NK-92 (cell line): ENCODE data around the gene HEYL.

Source experiments
- DNase-seq: peaks from one replicate; lab custom pipeline; 2025; ENCODE audit not compliant: unreplicated experiment; lab: John Stamatoyannopoulos, UW

HEYL gene

DNA sequence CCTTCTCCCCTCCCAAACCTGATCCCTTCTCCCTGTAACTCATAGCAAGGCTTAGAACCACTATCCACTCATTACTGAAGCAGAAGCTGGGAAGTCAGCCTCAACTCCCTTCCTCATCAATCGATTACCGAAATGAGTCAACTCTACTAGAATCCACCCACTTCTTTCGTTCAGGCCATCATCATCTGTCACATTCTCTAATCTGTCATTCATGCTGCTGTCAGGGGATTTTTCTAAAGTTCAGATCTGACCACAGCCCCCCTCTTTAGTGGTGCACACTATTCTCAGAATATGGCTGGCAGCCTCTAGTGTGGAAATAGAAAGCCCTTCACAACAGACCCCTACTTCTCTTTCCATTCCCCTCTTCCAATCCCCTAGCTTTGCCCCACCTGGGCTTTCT is 27.3 kb upstream of the HEYL start:
- no peak for DNase-seq

DNA sequence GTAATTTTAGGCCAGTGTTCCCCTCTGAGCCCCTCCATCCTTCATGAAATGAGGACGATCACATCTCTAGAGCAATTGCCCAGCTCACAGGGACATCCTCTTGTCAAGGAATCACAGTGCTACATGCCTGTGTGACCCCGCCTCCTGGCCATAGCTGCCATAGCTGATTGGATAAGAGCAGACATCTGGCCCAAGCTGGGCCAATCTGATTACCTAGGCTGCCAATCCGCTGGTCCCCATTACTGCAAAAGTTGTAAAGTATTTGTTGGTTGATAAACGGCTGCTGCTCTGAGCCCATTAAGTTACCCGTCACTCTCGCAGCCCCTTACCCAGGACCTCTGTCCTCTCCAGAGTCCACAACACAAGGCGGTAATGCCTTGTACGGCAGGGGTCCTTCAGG is 24.1 kb upstream of the HEYL start:
- DNase-seq, result no peak

DNA sequence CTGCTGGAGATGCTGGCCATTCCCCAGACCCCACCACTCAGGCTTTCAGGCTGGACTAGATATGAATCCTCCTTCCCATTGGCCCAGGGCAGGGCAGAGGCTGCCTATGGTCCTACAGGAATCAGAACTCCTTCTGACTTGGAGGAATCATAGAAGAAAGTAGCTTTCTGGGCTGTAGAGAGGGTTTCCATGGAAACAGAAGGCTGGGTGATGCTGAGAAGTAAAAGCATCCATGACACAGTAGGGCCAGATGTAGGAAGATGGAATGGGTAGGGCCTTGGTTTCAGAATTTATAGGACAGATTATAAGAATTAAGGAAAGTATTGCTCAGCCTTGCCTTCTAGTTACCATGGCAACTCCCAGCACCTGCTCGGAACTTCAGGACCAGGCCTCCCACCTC is 23.4 kb upstream of the HEYL start:
- DNase-seq, result no peak

DNA sequence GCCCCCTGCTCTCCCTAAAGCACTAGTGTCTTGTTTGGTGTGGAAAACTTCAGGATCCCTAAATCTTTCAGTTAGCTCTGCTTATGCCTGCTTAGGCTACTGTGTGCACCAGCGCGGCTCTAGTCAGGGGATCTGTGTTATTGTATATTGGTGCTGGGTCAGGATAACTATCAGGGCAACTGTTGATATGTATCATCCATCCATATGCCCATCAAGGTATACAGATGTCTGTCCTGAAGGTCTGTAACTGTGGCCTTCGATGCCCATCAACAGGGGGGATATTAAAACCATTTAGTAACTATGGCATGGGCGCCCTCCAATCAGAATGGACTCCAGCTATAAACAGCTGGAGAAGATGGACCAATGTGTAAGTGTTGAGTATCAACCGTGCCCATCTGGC is 20.1 kb upstream of the HEYL start:
- no peak for DNase-seq

DNA sequence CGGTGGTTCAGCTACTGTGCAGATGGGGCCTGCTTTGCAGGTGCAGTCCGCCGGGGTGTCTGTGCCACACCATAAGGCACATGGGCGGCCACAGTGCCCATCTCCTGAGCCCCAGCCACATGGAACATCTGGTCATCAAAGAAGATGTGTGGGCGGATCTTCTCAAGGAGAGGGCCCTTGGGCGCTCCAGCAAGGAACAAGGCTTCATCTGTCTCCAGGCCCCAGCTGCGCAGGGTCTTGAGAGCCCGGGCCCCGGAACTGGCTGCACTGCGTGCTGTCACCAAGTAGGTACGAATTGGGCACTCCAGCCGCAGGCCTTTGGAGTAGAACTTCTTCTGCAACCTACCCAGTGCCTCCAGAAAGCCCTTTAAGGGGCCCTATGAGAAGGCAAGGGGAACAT is 19.7 kb upstream of the HEYL start:
- no peak for DNase-seq

DNA sequence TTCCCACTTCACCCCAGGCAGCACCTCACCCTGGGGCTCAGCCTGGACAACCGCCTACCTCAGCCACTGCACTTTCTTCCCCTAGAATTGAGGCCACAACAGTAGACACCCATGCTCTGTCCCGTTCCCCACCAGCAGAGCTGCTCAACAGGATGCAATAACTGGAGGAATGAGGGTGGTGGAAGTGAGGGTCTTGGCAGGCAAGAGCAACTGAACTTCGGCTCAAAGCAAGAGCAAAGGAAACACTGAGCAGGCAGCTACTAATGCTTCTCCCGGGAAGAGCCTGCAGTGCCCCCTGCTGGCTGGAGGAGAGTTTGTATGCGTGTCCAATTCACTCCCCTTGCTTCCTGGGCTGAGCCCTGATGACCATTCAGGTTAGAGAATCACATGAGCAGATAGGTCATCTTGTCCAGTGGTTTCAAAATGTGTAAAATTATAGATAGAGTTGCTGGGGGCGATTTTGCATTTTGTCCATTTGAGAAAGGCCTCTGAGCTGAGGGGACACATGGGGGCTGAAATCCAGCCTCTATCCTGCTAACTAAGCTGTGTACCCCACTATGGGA is 18.6 kb upstream of the HEYL start:
- no peak for DNase-seq

DNA sequence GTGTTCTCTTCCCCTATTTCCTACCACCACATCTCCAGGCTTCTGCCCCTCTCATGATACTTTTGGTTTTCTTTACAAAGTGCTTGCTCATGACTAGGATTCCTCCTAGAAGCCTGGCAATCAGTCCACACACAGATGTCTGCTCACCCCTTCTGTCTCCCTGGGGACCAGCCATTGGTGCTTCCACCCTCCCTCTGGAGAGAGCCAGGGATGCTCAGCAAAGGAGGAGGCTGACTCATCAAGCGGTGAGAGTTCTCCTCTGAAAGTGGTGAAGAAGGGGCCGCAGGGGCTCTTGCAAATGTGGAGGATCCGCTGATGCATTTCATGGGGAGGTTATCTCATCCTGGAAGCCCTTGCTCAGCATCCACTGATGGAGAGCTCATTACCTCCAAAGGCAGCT is 18.0 kb upstream of the HEYL start:
- DNase-seq, result no peak

DNA sequence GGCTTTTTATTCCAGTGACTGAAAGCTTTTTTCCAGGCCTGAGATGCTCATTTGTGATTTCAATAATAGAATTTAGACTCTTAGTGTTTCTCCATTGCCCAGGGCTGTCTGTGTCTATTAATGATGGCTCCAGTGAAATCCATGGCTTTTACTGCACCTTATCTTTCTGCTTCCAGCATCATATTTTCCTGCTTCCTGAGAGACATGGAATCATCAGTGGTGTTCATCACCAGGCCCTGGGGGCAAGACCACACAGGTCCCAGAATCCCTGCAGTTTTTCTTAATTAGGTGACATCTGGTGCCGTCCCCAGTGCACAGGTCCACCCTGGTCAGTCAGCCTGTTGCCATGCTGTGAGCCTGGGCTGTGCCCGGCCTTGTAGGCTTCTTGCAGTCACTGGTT is 16.9 kb upstream of the HEYL start:
- no peak for DNase-seq

DNA sequence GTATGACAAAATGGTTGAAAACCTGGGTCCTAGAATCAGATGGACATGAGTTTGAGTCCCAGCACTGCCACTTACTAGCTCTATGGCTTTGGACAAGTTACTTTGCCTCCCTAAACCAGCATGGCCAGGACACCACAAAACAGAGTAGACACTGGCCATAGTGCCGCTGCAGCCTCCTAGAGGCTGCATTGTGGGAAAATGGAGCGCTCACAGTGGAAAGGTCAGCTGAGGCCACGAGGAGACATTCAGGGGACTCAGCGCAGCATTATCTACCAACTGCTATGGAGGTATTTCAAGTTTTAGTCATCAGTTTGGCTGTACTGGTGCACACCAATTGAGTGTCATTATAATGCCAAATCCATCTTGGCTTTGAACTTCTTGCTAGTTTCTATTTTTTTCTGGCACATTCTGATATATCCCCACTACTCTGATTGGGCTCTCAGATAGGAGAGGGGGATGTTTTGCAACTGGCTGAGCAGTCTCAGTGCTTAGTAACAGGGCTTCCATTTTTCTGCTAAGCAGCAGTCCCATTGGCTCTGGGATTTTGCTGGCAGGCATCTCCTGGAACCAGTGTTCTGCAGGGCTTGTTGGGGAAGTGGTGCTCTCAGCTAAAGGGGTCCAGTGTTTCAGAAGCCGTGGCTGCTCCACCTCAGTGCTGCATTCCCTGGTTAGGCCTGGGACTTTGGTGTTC is 16.3 kb upstream of the HEYL start:
- no peak for DNase-seq

DNA sequence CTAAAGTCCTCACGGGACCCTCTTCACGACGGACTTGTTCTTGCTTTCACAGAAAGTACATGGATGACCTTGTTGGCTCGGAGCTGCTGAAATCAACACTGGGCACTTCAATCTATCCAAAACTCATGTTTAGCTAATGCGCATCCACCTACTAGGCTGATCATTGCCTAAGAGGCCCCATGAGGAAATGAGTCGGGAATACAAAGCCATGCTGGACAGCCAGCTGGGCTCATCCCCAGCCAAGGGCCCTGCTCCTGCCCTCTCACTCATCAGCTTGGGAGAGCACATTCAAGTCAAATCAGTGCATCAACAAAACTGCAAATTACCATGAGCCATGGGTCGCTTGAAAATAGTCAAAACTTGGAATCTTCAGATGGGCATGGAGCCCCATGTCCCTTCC is 14.8 kb upstream of the HEYL start:
- DNase-seq, result no peak

DNA sequence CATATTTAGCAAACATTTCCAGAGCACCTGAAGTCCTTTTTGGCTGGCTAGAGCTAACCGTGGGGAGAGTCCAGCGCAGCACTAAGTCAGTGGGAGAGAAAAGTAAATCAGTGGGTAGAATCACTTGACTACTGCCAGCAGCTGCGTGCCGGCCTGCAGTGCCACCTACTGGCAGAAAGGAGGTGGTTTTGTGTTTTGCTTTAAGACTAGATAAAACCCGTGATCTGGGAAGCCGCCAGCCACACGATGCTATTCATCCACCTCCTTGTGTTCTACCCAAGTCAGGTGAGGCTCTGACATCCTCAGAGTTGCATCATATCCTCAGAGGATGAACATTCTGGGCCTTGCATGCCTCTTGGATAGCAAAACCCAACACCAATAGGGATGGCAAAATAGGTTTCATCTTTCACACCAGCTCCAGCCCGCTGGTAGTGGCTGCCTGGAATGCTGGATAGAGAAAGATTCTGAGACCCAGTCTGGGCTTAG is 14.1 kb upstream of the HEYL start:
- DNase-seq, result no peak

DNA sequence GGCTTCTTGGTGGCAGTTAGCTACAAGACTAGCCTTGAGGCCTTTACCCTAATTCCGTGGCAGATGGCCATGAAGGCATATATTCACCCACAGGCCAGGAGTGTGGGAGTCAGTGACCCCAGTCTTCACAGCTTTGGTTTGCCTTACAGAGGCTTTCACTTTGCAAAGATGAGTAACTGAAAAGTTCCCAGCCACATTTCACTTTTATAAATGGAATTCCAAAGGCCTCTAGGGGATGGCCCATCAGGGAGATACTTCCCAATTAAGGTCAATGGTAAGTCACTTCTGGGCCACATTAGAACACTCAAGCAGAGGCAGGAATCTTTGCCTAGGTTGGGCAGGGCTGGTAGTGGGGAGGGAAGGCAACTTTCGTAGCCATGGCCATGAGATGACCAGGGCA is 13.1 kb upstream of the HEYL start:
- DNase-seq, result no peak

DNA sequence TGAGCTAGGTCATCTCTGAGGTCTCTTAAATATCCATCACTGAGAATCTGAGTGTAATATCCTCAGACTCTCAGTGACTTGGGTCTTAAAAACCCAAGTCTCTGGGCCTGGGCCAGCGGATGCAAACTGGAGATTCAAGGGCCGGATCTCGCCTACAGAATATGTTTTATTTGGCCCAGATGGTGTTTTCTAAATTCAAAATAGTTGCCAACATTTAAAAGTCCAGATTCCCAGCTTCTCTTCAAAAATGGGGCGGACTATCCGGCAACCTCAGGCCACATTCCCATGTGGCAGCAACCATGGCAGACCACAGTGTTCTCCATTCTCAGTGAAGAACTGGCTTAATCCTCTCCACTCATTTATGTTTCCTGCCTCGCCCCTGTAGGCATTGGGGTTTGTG is 12.7 kb upstream of the HEYL start:
- DNase-seq, result no peak

DNA sequence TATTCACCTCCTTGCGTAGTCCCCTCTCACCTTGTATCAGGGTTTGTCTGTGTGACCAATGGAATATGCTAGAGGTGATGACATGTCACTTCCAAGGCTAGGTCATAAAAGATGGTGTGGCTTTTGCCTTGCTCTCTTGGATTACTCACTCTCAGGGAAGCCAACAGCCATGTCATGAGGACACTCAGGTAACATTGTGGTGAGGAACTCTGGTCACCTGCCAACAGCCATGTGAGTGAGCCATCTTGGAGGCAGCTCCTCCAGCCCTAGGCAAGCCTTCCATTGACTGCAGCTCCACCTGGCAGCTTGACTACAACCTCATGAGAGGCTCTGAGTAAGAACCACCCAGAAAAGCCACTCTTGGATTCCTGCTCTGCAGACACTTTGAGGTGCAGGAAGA is 11.0 kb upstream of the HEYL start:
- DNase-seq, result no peak

DNA sequence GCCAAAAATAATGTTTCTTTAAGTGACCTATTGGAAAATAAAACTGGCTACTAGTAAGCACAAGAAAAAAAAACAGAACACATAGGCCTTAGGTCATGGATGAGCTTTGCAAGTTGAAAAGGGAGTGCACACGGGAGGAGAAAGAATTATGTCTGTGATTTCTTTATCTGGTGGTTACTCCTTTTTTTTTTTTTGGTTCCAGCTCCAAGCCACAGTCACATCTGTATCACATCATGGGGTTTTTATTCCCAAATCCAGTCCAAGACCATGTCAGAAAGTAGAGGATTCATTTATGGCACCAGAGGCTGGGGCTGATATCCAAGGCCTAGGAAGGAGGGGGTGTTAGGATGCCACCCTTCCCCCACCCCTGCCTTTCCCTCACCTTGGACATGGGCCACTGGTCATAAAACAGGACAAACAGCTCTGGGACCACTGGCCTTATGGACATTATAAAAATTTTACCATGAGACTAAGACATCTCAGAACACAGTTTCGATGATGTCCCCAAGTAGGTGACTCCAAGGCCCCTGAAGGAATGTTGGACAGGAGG is 10.3 kb upstream of the HEYL start:
- DNase-seq, result no peak

DNA sequence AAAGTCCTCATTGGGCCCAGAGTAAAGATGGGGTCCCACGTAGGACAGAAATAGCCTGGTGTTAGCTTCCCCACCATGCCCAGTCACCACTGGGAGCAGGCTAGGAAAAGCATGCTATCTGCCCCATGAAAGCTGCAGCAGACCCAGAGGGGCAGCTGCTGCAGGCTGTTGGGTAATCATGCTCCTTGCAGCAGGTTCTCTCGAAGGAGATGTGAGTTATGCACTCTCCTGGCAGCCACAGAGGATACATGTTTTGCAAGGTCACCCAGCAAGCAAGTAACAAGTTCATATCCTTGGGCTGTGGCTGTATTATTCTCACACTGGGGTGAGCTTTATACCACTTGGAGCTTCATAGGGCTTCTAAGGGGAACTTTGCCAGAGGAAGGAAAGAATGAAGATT is 9.1 kb upstream of the HEYL start:
- DNase-seq, result no peak

DNA sequence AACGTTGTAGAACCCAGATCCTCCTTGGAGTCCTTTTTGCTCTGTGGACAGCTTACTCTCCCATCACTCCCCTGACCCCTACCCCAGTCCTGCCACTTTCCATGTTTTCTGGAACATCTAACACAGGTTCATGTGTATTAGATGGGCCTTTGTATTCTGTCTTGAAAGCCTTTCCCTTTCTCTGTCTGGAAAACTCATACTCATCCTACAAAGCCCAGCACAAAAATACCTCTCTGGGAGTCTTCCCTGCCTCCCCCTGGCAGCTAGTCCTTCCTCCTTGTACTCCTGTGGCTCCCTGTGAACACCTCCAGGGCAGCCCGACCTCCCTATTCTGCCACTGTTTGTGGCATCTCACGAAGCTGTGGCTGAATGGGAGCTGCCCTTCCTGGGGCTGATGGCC is 7.8 kb upstream of the HEYL start:
- no peak for DNase-seq

DNA sequence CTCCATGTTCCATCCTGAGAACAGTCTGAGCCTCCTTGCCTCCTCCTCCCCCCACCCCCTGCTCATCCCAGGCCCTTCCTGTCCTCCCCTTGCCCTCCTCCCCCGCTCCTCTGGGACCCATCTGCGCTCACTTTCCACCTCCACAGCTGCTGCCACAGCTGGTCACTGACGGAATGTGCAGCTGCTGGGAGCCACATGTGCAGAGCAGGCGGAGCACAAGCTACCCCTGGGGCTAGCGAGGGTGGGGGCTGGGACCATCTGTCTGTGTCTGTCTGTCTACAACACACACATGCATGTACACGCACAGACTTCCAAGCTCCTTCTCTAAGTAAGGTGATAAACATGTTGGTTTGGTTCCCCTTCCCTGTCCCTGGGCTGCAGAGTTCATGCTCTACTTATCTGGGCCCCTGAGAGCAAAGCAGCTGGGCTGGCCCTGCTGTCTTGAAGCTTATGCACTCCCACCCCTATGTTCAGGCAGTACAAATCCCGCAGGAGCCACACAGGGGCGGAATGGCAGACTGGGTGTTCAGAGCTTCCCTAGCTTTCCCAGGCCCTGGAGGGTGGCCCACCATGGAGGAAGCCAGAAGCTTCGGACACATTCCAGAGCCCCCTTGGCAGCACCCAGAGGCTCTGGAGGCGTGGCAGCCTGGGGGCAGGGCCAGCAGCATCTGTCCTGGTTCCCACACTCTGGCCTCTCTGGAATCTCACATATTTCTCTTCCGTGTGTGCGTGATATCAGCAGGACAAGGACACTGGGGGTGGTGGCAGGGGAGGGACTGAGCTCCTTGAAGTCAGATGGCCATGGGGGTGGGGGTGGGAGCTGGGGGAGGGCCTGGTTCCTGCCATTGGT is 7.0 kb upstream of the HEYL start:
- no peak for DNase-seq

DNA sequence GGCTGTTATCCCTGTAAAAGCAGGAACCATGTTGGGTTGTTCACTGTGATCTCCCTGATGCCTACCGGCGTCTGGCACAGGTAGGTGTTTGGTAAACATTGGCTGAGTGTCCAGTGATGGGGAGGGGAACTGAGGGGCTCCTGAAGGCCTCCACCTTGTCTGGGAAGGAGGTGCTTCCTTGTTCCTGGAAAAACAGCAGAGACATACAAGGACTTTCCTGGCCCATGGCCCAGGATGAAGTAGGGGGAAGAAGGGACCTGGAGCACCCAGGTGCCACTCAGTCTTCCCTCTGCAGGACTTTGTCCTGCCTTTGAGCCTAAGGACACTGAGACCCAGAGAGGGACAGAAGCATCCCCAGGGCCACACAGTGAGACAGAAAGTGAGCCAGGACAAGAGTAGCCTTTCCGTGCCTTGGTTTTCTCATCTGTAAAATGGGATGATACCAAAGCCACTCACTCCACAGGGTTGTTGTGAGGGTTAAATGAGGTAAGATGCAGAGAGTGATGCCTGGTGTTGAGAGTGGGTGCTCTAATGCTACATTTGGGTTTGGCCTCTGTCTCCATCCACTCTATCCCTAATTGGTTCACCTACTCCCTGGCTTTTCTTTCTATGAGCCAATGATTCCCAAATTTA is 6.1 kb upstream of the HEYL start:
- no peak for DNase-seq

DNA sequence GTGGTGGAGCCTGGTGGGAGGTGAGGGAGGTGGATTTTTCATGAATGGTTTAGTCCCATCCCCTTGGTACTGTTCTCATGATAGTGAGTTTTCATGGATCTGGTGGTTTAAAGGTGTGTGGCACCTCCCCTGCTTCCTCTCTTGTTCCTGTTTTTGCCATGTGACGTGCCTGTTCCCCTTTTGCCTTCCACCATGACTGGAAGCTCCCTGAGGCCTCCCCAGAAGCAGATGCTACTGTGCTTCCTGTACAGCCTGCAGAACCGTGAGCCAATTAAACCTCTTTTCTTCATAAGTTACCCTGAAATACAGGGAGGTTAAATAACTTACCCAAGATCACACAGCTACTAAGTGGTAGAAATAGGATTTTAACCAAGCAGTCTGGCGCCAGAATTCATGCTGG is 4.3 kb upstream of the HEYL start:
- DNase-seq, result no peak

DNA sequence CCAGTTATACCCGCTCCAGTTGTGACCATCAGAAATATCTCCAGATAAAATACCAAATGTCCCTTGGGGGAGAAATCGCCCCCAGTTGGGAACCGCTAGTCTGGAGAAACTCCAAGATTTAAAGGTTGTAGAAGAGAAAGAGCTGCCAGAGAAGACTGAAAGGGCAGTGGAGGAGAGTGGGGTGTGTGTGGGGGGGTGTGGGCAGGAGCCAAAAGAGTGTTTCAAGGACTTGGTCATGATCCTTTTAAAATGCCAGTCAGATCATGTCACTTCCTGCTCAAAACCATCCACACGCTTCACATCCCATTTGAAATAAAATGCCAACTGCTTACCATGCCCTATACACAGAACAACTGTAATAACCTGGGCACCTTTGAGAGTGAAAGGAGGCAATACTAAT is 3.4 kb upstream of the HEYL start:
- DNase-seq, result no peak

DNA sequence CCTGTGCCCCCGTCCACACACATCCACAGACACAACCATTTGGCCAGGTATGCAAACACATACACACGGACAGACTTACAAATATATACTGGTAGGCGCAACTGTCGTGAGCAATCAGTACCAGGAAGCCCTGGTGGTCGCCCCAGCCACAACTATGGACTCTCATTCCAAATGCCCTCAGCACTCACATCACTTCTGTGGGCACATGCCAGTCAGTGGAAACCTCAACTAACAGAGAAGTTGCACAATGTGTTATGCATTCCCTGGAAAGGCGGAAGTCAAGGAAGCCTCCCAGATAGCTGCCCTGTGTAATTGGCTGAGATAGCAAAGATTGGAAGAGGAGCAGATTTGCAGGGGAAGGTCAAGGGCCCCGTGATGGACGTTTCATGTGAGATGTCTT is 1.4 kb upstream of the HEYL start:
- no peak for DNase-seq
